ENCODE measurements around the gene PRRX1. TPM values are rescaled to one million over a fixed set of nuclear protein-coding genes. Genes with fewer than 3 reads are reported as not detected.
A peak's percentile ranks its signal among the peaks of the same experiment; 100 is the strongest.

The PRRX1 gene
- total and polyA plus RNA-seq, 4 donors: 7.7 to 37.5 (median 13.9) TPM

DNA sequence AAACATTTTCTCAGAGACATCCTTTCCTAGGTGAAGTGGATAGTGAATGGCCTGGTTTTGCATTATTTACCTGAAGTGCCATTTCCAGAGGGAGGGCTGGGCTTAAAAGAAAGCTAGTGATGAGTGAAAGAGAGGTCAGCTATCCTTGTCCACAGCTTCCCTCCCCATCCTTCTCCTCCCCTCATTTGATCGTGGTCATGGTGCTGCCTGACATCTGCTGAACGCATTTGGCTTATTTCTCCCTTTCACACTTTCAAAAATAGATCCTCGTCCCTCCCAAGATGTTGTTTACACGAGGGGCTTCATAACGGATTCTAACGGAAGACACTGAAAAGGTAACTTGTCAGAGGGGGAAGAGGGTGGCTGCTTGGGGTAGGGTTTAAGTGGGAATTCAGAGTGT, 66.1 kb downstream of the PRRX1 start:
- ATAC-seq (ENCODE audit: insufficient read depth, low FRiP score): no peak

DNA sequence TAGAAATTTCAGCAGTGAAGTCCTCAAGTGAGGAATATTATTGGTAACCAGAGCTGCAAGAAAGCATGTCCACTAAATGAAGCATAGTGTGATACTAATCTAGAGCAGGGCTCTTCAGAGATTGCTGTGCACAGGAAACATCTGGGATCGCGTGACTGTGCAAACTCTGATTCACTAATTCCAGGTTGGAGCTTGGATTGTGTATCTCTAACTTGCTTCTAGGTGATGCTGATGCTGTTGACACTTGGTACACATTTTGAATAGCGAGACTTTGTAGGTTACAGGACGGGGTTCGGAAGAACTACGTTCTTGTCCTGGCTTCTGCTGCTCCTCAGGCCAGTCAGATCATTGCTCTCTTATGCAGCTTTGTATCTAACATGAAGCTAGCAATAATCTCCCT, 66.5 kb downstream of the PRRX1 start:
- H3K27me3 ChIP-seq (ENCODE audit: control insufficient read depth in 3 of 3, insufficient read depth in 3 of 3, low read length in 2 of 3): no peaks in the 10 kb centered on the region
- H3K9ac ChIP-seq (ENCODE audit: insufficient read depth in 1 of 2, low read length in 2 of 2): no peak overlapping the region
- DNase-seq: no peak
- H3K27ac ChIP-seq (ENCODE audit: low read depth in 1 of 2, low read length in 1 of 2): peak overlapping the region in 1 of 2 donors; percentile 30
- TF ChIP-seq, protein P1, sequence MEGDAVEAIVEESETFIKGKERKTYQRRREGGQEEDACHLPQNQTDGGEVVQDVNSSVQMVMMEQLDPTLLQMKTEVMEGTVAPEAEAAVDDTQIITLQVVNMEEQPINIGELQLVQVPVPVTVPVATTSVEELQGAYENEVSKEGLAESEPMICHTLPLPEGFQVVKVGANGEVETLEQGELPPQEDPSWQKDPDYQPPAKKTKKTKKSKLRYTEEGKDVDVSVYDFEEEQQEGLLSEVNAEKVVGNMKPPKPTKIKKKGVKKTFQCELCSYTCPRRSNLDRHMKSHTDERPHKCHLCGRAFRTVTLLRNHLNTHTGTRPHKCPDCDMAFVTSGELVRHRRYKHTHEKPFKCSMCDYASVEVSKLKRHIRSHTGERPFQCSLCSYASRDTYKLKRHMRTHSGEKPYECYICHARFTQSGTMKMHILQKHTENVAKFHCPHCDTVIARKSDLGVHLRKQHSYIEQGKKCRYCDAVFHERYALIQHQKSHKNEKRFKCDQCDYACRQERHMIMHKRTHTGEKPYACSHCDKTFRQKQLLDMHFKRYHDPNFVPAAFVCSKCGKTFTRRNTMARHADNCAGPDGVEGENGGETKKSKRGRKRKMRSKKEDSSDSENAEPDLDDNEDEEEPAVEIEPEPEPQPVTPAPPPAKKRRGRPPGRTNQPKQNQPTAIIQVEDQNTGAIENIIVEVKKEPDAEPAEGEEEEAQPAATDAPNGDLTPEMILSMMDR (IDR thresholded peaks at IDR 0.05; ENCODE audit: control extremely low read depth, extremely low read depth): no peak
- H3K4me3 ChIP-seq: no peak overlapping the region
- ATAC-seq (ENCODE audit: insufficient read depth, low FRiP score): no peak
- WGBS, 2 donors: 72 to 76% methylated on average over 6 of the region's 6 CpGs
- H3K36me3 ChIP-seq (ENCODE audit: control insufficient read depth in 4 of 4, insufficient read depth in 4 of 4, low read length in 4 of 4): peaks cover 0 to 2% (median 0%) of the 10 kb centered on the region in 4 donors
- H3K9me3 ChIP-seq (ENCODE audit: control insufficient read depth in 4 of 4, insufficient read depth in 3 of 4, low read length in 3 of 4): no peaks in the 10 kb centered on the region
- H3K4me1 ChIP-seq (ENCODE audit: control insufficient read depth in 5 of 5, insufficient read depth in 5 of 5, low read length in 5 of 5): peaks cover 0 to 2% (median 0%) of the 10 kb centered on the region in 5 donors

More for the DNA sequence above, 66.1 kb downstream of the PRRX1 start:
- 47 to 64% methylated on average over 6 of the region's 6 CpGs for WGBS, 2 donors
- H3K4me3 ChIP-seq: no peak overlapping the region
- no peak overlapping the region for H3K9ac ChIP-seq (ENCODE audit: insufficient read depth in 1 of 2, low read length in 2 of 2)
- peaks cover 0 to 2% (median 0%) of the 10 kb centered on the region in 5 donors for H3K4me1 ChIP-seq (ENCODE audit: control insufficient read depth in 5 of 5, insufficient read depth in 5 of 5, low read length in 5 of 5)
- no peaks in the 10 kb centered on the region for H3K9me3 ChIP-seq (ENCODE audit: control insufficient read depth in 4 of 4, insufficient read depth in 3 of 4, low read length in 3 of 4)
- DNase-seq: no peak
- H3K27me3 ChIP-seq (ENCODE audit: control insufficient read depth in 3 of 3, insufficient read depth in 3 of 3, low read length in 2 of 3): no peaks in the 10 kb centered on the region
- TF ChIP-seq, protein P1 (IDR thresholded peaks at IDR 0.05; ENCODE audit: control extremely low read depth, extremely low read depth): no peak
- H3K27ac ChIP-seq (ENCODE audit: low read depth in 1 of 2, low read length in 1 of 2): peak overlapping the region in 1 of 2 donors; percentile 30
- peaks cover 0 to 2% (median 0%) of the 10 kb centered on the region in 4 donors for H3K36me3 ChIP-seq (ENCODE audit: control insufficient read depth in 4 of 4, insufficient read depth in 4 of 4, low read length in 4 of 4)

DNA sequence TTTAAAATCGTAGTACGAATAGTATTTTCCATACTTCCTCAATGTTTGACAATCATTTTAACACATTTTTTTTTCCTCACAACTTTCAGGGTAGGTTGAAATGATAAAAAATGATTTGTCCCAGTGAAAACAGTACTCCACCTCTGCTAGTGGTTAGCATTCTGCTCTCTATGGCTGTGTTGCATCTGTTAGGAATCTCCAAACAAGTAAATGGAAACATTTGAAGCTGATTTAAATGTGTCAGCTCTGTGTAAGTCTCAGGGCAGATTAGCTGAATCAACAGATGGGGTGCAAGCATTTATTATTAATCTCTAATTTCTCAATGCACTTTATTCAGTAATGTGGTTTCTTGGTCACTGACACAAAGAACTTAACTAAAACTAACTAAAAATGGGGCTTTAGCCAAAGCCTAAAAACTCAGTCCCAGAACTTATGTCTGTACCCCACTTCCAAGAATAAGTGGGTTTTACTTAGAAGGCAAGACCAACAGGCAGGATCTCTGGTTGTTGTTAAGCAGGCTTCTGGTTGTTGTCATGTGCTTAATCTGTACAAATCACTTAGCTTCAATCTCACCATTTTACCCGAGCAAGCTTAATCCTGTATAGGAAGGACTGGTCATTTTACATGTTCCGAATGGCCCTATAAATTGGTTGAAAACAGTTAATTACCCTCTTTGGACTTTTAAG, 67.8 kb downstream of the PRRX1 start:
- WGBS, 2 donors: 54 to 73% methylated on average over 4 of the region's 4 CpGs
- no peak for ATAC-seq (ENCODE audit: insufficient read depth, low FRiP score)

More for the DNA sequence above, 67.8 kb downstream of the PRRX1 start:
- H3K4me3 ChIP-seq: no peak overlapping the region
- H3K4me1 ChIP-seq (ENCODE audit: control insufficient read depth in 5 of 5, insufficient read depth in 5 of 5, low read length in 5 of 5): peaks cover 0 to 2% (median 0%) of the 10 kb centered on the region in 5 donors
- no peak overlapping the region for H3K9ac ChIP-seq (ENCODE audit: insufficient read depth in 1 of 2, low read length in 2 of 2)
- H3K27ac ChIP-seq (ENCODE audit: low read depth in 1 of 2, low read length in 1 of 2): no peak overlapping the region
- no peaks in the 10 kb centered on the region for H3K9me3 ChIP-seq (ENCODE audit: control insufficient read depth in 4 of 4, insufficient read depth in 3 of 4, low read length in 3 of 4)
- TF ChIP-seq, protein P1 (IDR thresholded peaks at IDR 0.05; ENCODE audit: control extremely low read depth, extremely low read depth): no peak
- DNase-seq: no peak
- H3K36me3 ChIP-seq (ENCODE audit: control insufficient read depth in 4 of 4, insufficient read depth in 4 of 4, low read length in 4 of 4): peaks cover 0 to 2% (median 0%) of the 10 kb centered on the region in 4 donors
- no peaks in the 10 kb centered on the region for H3K27me3 ChIP-seq (ENCODE audit: control insufficient read depth in 3 of 3, insufficient read depth in 3 of 3, low read length in 2 of 3)
